NB4 (cell line): Measurements from ENCODE around the gene LEMD2.

Experiments
- CTCF ChIP-seq: IDR thresholded peaks from one replicate; pipeline ENCODE4 v1.5.1; 2012; ENCODE audit warnings: low read depth, low read length
- POLR2A ChIP-seq: IDR thresholded peaks from 2 replicates; pipeline ENCODE4 v1.6.1; 2011; ENCODE audit warnings: mild to moderate bottlenecking; ENCODE audit not compliant: insufficient read length; ENCODE audit errors: extremely low read depth

- no peak for TF ChIP-seq CTCF
- no peak for TF ChIP-seq POLR2A
Measured at GRCh38 chr6:33798343-33798848, 9.5 kb upstream of the LEMD2 start.
